Peyer's patch (tissue), 4 donors: ENCODE results near the gene SCRN1. TPM values are rescaled to one million over a fixed set of nuclear protein-coding genes. Genes with fewer than 3 reads are reported as not detected.

Source experiments
- DNase-seq, 3 donors: peaks; one replicate each; pipeline ENCODE4 v3.0.0-alpha.2; 2017 to 2019
- H3K27ac ChIP-seq, 4 donors: fragments of 200-600 bp; sonication (generic); one replicate each; pipeline ENCODE4 v1.5.1; 2016 to 2019
- H3K27me3 ChIP-seq, 2 donors: fragments of 200-600 bp; sonication (generic); one replicate each; pipeline ENCODE4 v1.5.1; 2019
- H3K36me3 ChIP-seq, 3 donors: fragments of 200-600 bp; sonication (generic); one replicate each; pipeline ENCODE4 v1.5.1; 2016 to 2019
- H3K4me1 ChIP-seq, 4 donors: fragments of 200-600 bp; sonication (generic); one replicate each; pipeline ENCODE4 v1.5.1; 2016 to 2019
- H3K4me3 ChIP-seq, 4 donors: fragments of 200-600 bp; sonication (generic); 1 replicate in 3 of 4; 2 replicates in 1 of 4; pipeline ENCODE4 v1.5.1; 2016 to 2019; ENCODE audit warnings: mild to moderate bottlenecking in 1 of 4
- H3K9me3 ChIP-seq, 4 donors: fragments of 200-600 bp; sonication (generic); one replicate each; pipeline ENCODE4 v1.5.1; 2016 to 2019; ENCODE audit warnings: mild to moderate bottlenecking in 1 of 4
- CTCF ChIP-seq, 6 experiments: fragments of 450-650 bp in 4 of 6; fragments of 200-600 bp in 2 of 6; sonication (generic) in 1 of 6; IDR thresholded peaks; one replicate each; pipeline ENCODE4 v1.5.1; 2017 to 2019; ENCODE audit warnings: antibody characterized with exemption in 6 of 6, mild to moderate bottlenecking in 3 of 6, moderate library complexity in 1 of 6
- POLR2A ChIP-seq, 2 donors: fragments of 450-650 bp; IDR thresholded peaks; one replicate each; pipeline ENCODE4 v1.5.1; 2017; ENCODE audit warnings: antibody characterized with exemption in 2 of 2, mild to moderate bottlenecking in 2 of 2, moderate library complexity in 2 of 2
- total RNA-seq, 4 donors: library from RNA; depleted of rRNA; stranded (reverse); fragments of >200 nt; gene quantifications; one replicate each; pipeline ENCODE4 v1.1.0, GENCODE V29; 2016

SCRN1 gene
- total RNA-seq, 4 donors from 2014 or later: 3.7 to 34.7 (median 7.4) TPM

DNA sequence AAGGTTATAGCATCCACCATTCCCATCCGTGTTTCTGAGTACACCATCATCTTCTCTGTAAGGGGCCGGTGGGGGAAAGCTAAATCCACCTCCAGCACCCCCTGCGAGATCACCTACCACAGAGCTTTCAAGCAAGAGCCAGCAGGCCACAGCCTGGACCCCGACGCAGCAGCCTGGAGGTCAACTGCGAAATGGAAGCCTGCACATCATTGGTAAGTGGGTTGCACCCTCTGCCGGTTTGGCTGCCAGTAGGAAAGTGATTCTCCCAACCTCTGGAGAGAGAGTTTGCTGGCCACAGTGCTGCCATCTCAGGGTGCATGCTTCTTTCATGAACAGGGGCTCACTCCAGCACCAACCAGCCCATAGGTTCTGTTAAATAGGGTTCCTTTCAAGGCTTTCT lies 101.6 kb downstream of the SCRN1 start:
- no peaks in the 10 kb centered on the region for H3K36me3 ChIP-seq
- no peak overlapping the region for H3K4me3 ChIP-seq
- no peaks in the 10 kb centered on the region for H3K27me3 ChIP-seq
- no peaks in the 10 kb centered on the region for H3K9me3 ChIP-seq
- no peak for TF ChIP-seq POLR2A (IDR thresholded peaks at IDR 0.05)
- no peak for TF ChIP-seq CTCF (IDR thresholded peaks at IDR 0.05)
- no peak for DNase-seq
- no peaks in the 10 kb centered on the region for H3K4me1 ChIP-seq
- H3K27ac ChIP-seq: no peak overlapping the region

- Histone ChIP-seq H3K4me3 (no peak overlapping the region), H3K9me3 (no peaks in the 10 kb centered on the region), H3K4me1 (no peaks in the 10 kb centered on the region), H3K36me3 (no peaks in the 10 kb centered on the region), H3K27ac (no peak overlapping the region), H3K27me3 (no peaks in the 10 kb centered on the region)
- TF ChIP-seq CTCF (IDR thresholded peaks at IDR 0.05) (no peak), POLR2A (IDR thresholded peaks at IDR 0.05) (no peak)
- DNase-seq: no peak
Observed at GRCh38 chr7:29886827-29887226, 102.8 kb downstream of the SCRN1 start.

DNA sequence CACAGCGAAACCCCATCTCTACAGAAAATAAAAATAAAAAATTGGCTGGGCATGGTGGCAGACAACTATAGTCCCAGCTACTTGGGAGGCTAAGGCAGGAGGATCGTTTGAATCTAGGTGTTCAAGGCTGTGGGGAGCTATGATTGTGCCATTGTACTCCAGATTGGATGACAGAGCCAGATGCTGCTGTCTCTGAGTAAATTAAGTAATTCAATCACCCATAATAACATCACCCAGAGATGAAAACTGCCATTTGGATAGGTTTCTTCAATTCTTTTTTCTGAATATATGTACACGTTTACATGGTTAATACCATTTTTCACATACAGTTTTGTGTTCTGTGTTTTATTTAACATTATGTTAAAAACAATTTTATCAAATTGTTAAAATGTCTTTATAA lies 104.0 kb downstream of the SCRN1 start:
- no peaks in the 10 kb centered on the region for H3K4me1 ChIP-seq
- no peak overlapping the region for H3K4me3 ChIP-seq
- TF ChIP-seq POLR2A (IDR thresholded peaks at IDR 0.05) (no peak), CTCF (IDR thresholded peaks at IDR 0.05) (no peak)
- no peak overlapping the region for H3K27ac ChIP-seq
- DNase-seq: no peak
- no peaks in the 10 kb centered on the region for H3K9me3 ChIP-seq
- no peaks in the 10 kb centered on the region for H3K36me3 ChIP-seq
- no peaks in the 10 kb centered on the region for H3K27me3 ChIP-seq

GRCh38 chr7:29884399-29885272 lies 105.0 kb downstream of the SCRN1 start:
- TF ChIP-seq POLR2A (IDR thresholded peaks at IDR 0.05) (no peak), CTCF (IDR thresholded peaks at IDR 0.05) (no peak)
- Histone ChIP-seq H3K27ac (no peak overlapping the region), H3K27me3 (no peaks in the 10 kb centered on the region), H3K4me1 (no peaks in the 10 kb centered on the region), H3K9me3 (no peaks in the 10 kb centered on the region), H3K4me3 (peak overlapping the region in 1 of 4 donors; percentile 25), H3K36me3 (no peaks in the 10 kb centered on the region)
- no peak for DNase-seq

GRCh38 chr7:29883462-29884398 lies 105.9 kb downstream of the SCRN1 start:
- Histone ChIP-seq H3K27ac (no peak overlapping the region), H3K27me3 (no peaks in the 10 kb centered on the region), H3K9me3 (no peaks in the 10 kb centered on the region), H3K36me3 (no peaks in the 10 kb centered on the region), H3K4me3 (peak overlapping the region in 1 of 4 donors; percentile 25), H3K4me1 (no peaks in the 10 kb centered on the region)
- DNase-seq: no peak
- TF ChIP-seq POLR2A (IDR thresholded peaks at IDR 0.05) (no peak), CTCF (IDR thresholded peaks at IDR 0.05) (no peak)
